Frontal cortex (tissue), 1 donor: ENCODE measurements around the gene DSCAM. TPM values are rescaled to one million over a fixed set of nuclear protein-coding genes. Genes with fewer than 3 reads are reported as not detected.

Experiments
- small RNA-seq: library from RNA; depleted of rRNA; stranded (forward); fragments of <200 nt; gene quantifications from one replicate; pipeline ENCODE3, GENCODE V24; 2014
- total RNA-seq: library from RNA; depleted of rRNA; stranded (reverse); fragments of >200 nt; gene quantifications from one replicate; pipeline ENCODE4 v1.2.3, GENCODE V29; 2014

Gene DSCAM
- total RNA-seq, 1 donor from 2014 or later, result 11.8 TPM

Small RNAs within 50 kb of the gene (small RNA-seq; reads per million reads assigned to genes)
- gene MIR4760, result not detected
- not detected for gene RF00432
